Neural cell (in vitro differentiated cells): ENCODE data around the gene BPIFB6. TPM values are rescaled to one million over a fixed set of nuclear protein-coding genes. Genes with fewer than 3 reads are reported as not detected.

Experiments used
- H2AFZ ChIP-seq: fragments of 200-600, 300-800 bp; sonication (generic), shearing (Covaris generic); 2 replicates; pipeline ENCODE4 v1.6.0; 2014; ENCODE audit warnings: low read depth, mild to moderate bottlenecking, antibody characterized with exemption, low read length, moderate library complexity
- H3F3A ChIP-seq: fragments of 200-600 bp; shearing (Covaris generic); 2 replicates; pipeline ENCODE4 v1.6.1; 2016; ENCODE audit warnings: mild to moderate bottlenecking, moderate library complexity, mixed read lengths, antibody characterized with exemption, low read length; ENCODE audit not compliant: insufficient read depth, poor library complexity, severe bottlenecking
- H3K27ac ChIP-seq: fragments of 200-600, 300-800 bp; sonication (generic), shearing (Covaris generic); 2 replicates; pipeline ENCODE4 v1.5.1; 2014; ENCODE audit warnings: mild to moderate bottlenecking, low read length, moderate library complexity
- H3K27me3 ChIP-seq: fragments of 300-800, 200-600 bp; sonication (generic), shearing (Covaris generic); 2 replicates; pipeline ENCODE4 v1.6.0; 2014; ENCODE audit warnings: mild to moderate bottlenecking, low read depth, low read length, moderate library complexity; ENCODE audit not compliant: insufficient read depth
- H3K36me3 ChIP-seq: fragments of 300-800, 200-600 bp; sonication (generic), shearing (Covaris generic); 2 replicates; pipeline ENCODE4 v1.5.1; 2014; ENCODE audit warnings: mild to moderate bottlenecking, antibody characterized with exemption, low read length, moderate library complexity; ENCODE audit not compliant: insufficient read depth
- H3K4me2 ChIP-seq: fragments of 300-800, 200-600 bp; sonication (generic), shearing (Covaris generic); 2 replicates; pipeline ENCODE4 v1.6.0; 2014; ENCODE audit warnings: mild to moderate bottlenecking, low read length
- H3K4me3 ChIP-seq: fragments of 300-800, 200-600 bp; sonication (generic), shearing (Covaris generic); 2 replicates; pipeline ENCODE4 v1.5.1; 2014; ENCODE audit warnings: mild to moderate bottlenecking, low read length, moderate library complexity
- H3K79me2 ChIP-seq: fragments of 200-600 bp; shearing (Covaris generic); replicated peaks from 2 replicates; pipeline ENCODE4 v1.6.0; 2014; ENCODE audit warnings: mild to moderate bottlenecking, low read length, moderate library complexity; ENCODE audit not compliant: insufficient read depth
- H3K9ac ChIP-seq: fragments of 300-800, 200-600 bp; sonication (generic), shearing (Covaris generic); 2 replicates; pipeline ENCODE4 v1.6.1; 2016; ENCODE audit warnings: mild to moderate bottlenecking, low read length, mixed read lengths
- H3K9me2 ChIP-seq: fragments of 200-600 bp; shearing (Covaris generic); 2 replicates; pipeline ENCODE4 v1.6.1; 2016; ENCODE audit warnings: mild to moderate bottlenecking, low read length, mixed read lengths; ENCODE audit not compliant: insufficient read depth
- H3K9me3 ChIP-seq: fragments of 200-600, 300-800 bp; sonication (generic), shearing (Covaris generic); 2 replicates; pipeline ENCODE4 v1.6.1; 2016; ENCODE audit warnings: mild to moderate bottlenecking, mixed run types, low read length, moderate library complexity, mixed read lengths
- H4K20me1 ChIP-seq: fragments of 200-600 bp; shearing (Covaris generic); 2 replicates; pipeline ENCODE4 v1.6.1; 2016; ENCODE audit warnings: mild to moderate bottlenecking, mixed run types; ENCODE audit not compliant: insufficient read depth
- EP300 ChIP-seq: fragments of 450-650 bp; conservative IDR thresholded peaks from 2 replicates; pipeline ENCODE4 v1.6.1; 2014; ENCODE audit warnings: antibody characterized with exemption, mild to moderate bottlenecking, moderate library complexity; ENCODE audit not compliant: poor library complexity, severe bottlenecking
- EZH2 ChIP-seq: fragments of 200-600, 300-800 bp; shearing (Covaris generic), sonication (generic); IDR thresholded peaks from 2 replicates; pipeline ENCODE4 v1.6.1; 2014; ENCODE audit warnings: antibody characterized with exemption, low read length, borderline replicate concordance, mild to moderate bottlenecking; ENCODE audit not compliant: insufficient read depth, poor library complexity, severe bottlenecking
- MXI1 ChIP-seq: fragments of 450-650 bp; conservative IDR thresholded peaks from 2 replicates; pipeline ENCODE4 v1.6.1; 2014; ENCODE audit warnings: antibody characterized with exemption, mild to moderate bottlenecking; ENCODE audit not compliant: poor library complexity, severe bottlenecking
- POLR2AphosphoS5 ChIP-seq: IDR thresholded peaks from 2 replicates; pipeline ENCODE4 v1.6.1; 2012
- RAD21 ChIP-seq: fragments of 450-650 bp; conservative IDR thresholded peaks from 2 replicates; pipeline ENCODE4 v1.6.1; 2014; ENCODE audit warnings: antibody characterized with exemption, mild to moderate bottlenecking, moderate library complexity
- SMC3 ChIP-seq: fragments of 450-650 bp; conservative IDR thresholded peaks from 2 replicates; pipeline ENCODE4 v1.6.1; 2014; ENCODE audit warnings: antibody characterized with exemption, mild to moderate bottlenecking, moderate library complexity; ENCODE audit not compliant: poor library complexity
- TAF1 ChIP-seq: IDR thresholded peaks from 2 replicates; pipeline ENCODE4 v1.6.1; 2012; ENCODE audit warnings: low read depth
- polyA plus RNA-seq: library from polyadenylated mRNA; depleted of rRNA; stranded (reverse); fragments of >200 nt; gene quantifications from 2 replicates; pipeline ENCODE4 v1.2.3, GENCODE V29; 2014
- TF ChIP-seq, protein P1 (sequence below): IDR thresholded peaks from 2 replicates; pipeline ENCODE4 v1.6.1; 2012; ENCODE audit warnings: borderline replicate concordance
- TF ChIP-seq, protein P2 (sequence below): fragments of 450-650 bp; IDR thresholded peaks from 2 replicates; pipeline ENCODE4 v1.5.1; 2014; ENCODE audit warnings: antibody characterized with exemption, mild to moderate bottlenecking, moderate library complexity; ENCODE audit not compliant: poor library complexity, severe bottlenecking

BPIFB6 gene
- polyA plus RNA-seq, 1 donor from 2014 or later: not detected

DNA sequence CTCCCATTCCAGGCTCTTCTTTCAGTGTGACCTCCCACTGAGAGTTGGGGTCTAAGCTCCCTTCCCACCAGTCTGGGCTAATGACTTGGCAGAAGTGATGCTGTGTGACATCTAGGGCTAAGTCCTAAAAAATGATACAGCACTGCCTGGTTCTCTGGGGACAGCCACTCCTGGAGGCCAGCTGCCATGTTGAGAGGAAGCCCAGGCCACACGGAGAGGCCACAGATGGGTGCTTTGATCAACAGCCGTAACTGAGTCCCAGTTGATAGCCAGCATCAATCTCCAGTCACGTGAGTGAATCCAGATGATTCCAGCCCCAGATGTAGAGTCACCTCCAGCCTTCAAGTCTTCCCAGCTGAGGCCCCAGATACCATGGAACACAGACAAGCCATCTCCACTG lies 41.0 kb upstream of the BPIFB6 start:
- TF ChIP-seq TAF1: no peak
- TF ChIP-seq, protein P1, sequence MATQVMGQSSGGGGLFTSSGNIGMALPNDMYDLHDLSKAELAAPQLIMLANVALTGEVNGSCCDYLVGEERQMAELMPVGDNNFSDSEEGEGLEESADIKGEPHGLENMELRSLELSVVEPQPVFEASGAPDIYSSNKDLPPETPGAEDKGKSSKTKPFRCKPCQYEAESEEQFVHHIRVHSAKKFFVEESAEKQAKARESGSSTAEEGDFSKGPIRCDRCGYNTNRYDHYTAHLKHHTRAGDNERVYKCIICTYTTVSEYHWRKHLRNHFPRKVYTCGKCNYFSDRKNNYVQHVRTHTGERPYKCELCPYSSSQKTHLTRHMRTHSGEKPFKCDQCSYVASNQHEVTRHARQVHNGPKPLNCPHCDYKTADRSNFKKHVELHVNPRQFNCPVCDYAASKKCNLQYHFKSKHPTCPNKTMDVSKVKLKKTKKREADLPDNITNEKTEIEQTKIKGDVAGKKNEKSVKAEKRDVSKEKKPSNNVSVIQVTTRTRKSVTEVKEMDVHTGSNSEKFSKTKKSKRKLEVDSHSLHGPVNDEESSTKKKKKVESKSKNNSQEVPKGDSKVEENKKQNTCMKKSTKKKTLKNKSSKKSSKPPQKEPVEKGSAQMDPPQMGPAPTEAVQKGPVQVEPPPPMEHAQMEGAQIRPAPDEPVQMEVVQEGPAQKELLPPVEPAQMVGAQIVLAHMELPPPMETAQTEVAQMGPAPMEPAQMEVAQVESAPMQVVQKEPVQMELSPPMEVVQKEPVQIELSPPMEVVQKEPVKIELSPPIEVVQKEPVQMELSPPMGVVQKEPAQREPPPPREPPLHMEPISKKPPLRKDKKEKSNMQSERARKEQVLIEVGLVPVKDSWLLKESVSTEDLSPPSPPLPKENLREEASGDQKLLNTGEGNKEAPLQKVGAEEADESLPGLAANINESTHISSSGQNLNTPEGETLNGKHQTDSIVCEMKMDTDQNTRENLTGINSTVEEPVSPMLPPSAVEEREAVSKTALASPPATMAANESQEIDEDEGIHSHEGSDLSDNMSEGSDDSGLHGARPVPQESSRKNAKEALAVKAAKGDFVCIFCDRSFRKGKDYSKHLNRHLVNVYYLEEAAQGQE: no peak
- TF ChIP-seq SMC3: no peak
- no peak for TF ChIP-seq EZH2
- no peak for TF ChIP-seq MXI1
- TF ChIP-seq RAD21: no peak
- TF ChIP-seq, protein P2, sequence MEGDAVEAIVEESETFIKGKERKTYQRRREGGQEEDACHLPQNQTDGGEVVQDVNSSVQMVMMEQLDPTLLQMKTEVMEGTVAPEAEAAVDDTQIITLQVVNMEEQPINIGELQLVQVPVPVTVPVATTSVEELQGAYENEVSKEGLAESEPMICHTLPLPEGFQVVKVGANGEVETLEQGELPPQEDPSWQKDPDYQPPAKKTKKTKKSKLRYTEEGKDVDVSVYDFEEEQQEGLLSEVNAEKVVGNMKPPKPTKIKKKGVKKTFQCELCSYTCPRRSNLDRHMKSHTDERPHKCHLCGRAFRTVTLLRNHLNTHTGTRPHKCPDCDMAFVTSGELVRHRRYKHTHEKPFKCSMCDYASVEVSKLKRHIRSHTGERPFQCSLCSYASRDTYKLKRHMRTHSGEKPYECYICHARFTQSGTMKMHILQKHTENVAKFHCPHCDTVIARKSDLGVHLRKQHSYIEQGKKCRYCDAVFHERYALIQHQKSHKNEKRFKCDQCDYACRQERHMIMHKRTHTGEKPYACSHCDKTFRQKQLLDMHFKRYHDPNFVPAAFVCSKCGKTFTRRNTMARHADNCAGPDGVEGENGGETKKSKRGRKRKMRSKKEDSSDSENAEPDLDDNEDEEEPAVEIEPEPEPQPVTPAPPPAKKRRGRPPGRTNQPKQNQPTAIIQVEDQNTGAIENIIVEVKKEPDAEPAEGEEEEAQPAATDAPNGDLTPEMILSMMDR: no peak
- no peak for TF ChIP-seq POLR2AphosphoS5
- TF ChIP-seq EP300: no peak
- no peaks in the 10 kb centered on the region for H3F3A ChIP-seq

DNA sequence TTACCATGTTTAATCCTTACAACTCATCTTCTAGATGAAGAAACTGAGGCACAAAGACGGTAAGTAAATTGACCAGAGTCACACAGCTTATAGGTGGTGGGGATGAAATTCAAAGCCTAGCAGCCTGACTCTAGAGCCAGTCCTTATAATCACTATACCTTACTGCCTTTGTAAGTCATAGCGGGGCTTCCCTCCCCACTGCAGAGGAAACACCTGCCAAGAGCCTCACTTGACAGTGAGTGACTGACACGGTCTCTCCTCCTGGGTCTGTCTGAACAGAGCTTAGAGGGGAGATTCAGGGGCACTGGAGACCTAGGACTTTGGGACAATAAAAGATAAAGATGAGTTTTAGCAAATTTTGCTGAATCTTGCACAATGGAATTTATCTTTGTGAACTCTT lies 40.1 kb upstream of the BPIFB6 start:
- H3K27me3 ChIP-seq: no peaks in the 10 kb centered on the region
- H3K9ac ChIP-seq: no peak overlapping the region
- no peaks in the 10 kb centered on the region for H3K79me2 ChIP-seq
- TF ChIP-seq MXI1 (no peak), POLR2AphosphoS5 (no peak)
- no peak overlapping the region for H3K27ac ChIP-seq
- H3F3A ChIP-seq: no peaks in the 10 kb centered on the region
- no peak overlapping the region for H2AFZ ChIP-seq
- H3K9me3 ChIP-seq: peaks cover 8% of the 10 kb centered on the region
- H4K20me1 ChIP-seq: no peaks in the 10 kb centered on the region
- H3K4me3 ChIP-seq: no peak overlapping the region
- no peaks in the 10 kb centered on the region for H3K9me2 ChIP-seq
- H3K36me3 ChIP-seq: no peaks in the 10 kb centered on the region
- no peak overlapping the region for H3K4me2 ChIP-seq

More for the DNA sequence above, 41.0 kb upstream of the BPIFB6 start:
- peaks cover 5% of the 10 kb centered on the region for H3K9me3 ChIP-seq
- H3K4me2 ChIP-seq: no peak overlapping the region
- H3K4me3 ChIP-seq: no peak overlapping the region
- no peak overlapping the region for H3K9ac ChIP-seq
- no peaks in the 10 kb centered on the region for H3K27me3 ChIP-seq
- H3K27ac ChIP-seq: no peak overlapping the region
- H2AFZ ChIP-seq: no peak overlapping the region
- no peaks in the 10 kb centered on the region for H3K79me2 ChIP-seq
- no peaks in the 10 kb centered on the region for H3K36me3 ChIP-seq
- no peaks in the 10 kb centered on the region for H3K9me2 ChIP-seq
- H4K20me1 ChIP-seq: no peaks in the 10 kb centered on the region
